ENCODE results near the gene ZSCAN10. TPM values are rescaled to one million over a fixed set of nuclear protein-coding genes. Genes with fewer than 3 reads are reported as not detected.
"Not testable (repeated sequence)": the region's sequence is repeated elsewhere in the genome, so short reads cannot be mapped to it uniquely, and the experiment has no call there.

ZSCAN10 gene
- total RNA-seq, 1 experiment from 2014 or later = not detected

DNA sequence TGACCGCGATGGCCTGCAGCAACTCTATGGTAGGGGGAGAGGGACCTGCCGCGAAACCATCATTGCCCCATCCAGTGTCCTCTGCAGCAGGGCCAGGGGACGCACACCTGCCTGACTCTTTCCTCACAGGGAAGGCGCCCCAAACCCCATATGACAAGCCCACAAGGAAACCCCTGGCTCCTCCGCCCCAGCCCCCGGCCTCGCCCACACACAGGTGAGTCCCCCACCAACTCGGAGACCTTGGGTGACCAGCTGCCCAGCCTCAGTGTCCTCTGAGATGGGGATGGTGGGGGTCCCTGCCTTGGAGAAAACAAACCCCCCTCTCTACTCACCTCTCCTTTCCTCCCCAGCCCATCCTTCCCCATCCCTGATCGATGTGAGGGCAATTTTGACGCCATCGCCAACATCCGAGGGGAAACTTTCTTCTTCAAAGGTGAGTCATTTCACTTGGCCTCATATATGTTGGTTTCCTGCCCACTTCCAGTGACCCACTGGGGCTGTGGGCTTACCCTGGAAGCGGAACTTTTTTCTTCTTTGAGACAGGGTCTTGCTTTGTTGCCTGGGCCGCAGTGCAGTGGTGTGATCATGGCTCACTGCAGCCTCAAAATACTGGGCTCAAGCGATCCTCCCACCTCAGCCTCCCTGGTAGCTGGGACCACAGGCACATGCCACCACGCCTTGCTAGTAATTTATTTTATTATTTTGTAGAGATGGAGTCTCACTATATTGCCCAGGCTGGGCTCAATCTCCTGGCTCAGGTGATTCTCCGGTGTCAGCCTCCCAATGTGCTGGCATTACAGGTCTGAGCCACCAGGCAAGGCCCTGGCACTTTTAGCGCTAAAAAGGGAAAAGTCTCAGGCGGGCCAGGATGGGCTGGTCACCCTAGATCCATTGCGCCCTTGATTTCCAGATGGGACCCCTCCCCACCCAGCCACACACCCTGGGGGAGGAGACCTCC lies 41.6 kb downstream of the ZSCAN10 start:
- Histone ChIP-seq H3K36me3 (ENCODE audit: low read depth, low read length) (no peaks in the 10 kb centered on the region), H3K27me3 (ENCODE audit: low read length) (no peaks in the 10 kb centered on the region), H3K27ac (ENCODE audit: low read length) (no peak overlapping the region), H3K9ac (ENCODE audit: low read length) (no peak overlapping the region), H3K4me2 (ENCODE audit: low read length) (peak overlapping the region; percentile 98), H3K4me1 (ENCODE audit: insufficient read depth, low read length) (no peaks in the 10 kb centered on the region), H2AFZ (ENCODE audit: low read length) (no peak overlapping the region), H3K9me3 (ENCODE audit: low read length) (no peaks in the 10 kb centered on the region), H3K4me3 (ENCODE audit: low read length) (peak overlapping the region; percentile 86), H3F3A (ENCODE audit: low read length, unreplicated experiment) (no peaks in the 10 kb centered on the region), H3K9me2 (replicated peaks; ENCODE audit: low read length) (no peaks in the 10 kb centered on the region), H4K20me1 (ENCODE audit: low read length) (no peaks in the 10 kb centered on the region), H3K79me2 (ENCODE audit: low read length) (no peaks in the 10 kb centered on the region)
- intact Hi-C loops (cut with micrococcal nuclease) = no loop called here
- POLR2A ChIA-PET (ENCODE audit: unreplicated experiment) = no interaction called here
- no peak for ATAC-seq
- CTCF ChIA-PET = no interaction called here
- no peak for TF ChIP-seq EZH2phosphoT487 (IDR thresholded peaks at IDR 0.05; ENCODE audit: borderline replicate concordance, low read length)
- no peak for TF ChIP-seq EZH2 (IDR thresholded peaks at IDR 0.05; ENCODE audit: low read length, unreplicated experiment)
- TF ChIP-seq, protein P1, sequence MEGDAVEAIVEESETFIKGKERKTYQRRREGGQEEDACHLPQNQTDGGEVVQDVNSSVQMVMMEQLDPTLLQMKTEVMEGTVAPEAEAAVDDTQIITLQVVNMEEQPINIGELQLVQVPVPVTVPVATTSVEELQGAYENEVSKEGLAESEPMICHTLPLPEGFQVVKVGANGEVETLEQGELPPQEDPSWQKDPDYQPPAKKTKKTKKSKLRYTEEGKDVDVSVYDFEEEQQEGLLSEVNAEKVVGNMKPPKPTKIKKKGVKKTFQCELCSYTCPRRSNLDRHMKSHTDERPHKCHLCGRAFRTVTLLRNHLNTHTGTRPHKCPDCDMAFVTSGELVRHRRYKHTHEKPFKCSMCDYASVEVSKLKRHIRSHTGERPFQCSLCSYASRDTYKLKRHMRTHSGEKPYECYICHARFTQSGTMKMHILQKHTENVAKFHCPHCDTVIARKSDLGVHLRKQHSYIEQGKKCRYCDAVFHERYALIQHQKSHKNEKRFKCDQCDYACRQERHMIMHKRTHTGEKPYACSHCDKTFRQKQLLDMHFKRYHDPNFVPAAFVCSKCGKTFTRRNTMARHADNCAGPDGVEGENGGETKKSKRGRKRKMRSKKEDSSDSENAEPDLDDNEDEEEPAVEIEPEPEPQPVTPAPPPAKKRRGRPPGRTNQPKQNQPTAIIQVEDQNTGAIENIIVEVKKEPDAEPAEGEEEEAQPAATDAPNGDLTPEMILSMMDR (conservative IDR thresholded peaks at IDR 0.05; ENCODE audit: low read depth, low read length) = no peak
- DNase-seq = no peak
- BruUV-seq (replicated peaks) = TSS peak; percentile 35

DNA sequence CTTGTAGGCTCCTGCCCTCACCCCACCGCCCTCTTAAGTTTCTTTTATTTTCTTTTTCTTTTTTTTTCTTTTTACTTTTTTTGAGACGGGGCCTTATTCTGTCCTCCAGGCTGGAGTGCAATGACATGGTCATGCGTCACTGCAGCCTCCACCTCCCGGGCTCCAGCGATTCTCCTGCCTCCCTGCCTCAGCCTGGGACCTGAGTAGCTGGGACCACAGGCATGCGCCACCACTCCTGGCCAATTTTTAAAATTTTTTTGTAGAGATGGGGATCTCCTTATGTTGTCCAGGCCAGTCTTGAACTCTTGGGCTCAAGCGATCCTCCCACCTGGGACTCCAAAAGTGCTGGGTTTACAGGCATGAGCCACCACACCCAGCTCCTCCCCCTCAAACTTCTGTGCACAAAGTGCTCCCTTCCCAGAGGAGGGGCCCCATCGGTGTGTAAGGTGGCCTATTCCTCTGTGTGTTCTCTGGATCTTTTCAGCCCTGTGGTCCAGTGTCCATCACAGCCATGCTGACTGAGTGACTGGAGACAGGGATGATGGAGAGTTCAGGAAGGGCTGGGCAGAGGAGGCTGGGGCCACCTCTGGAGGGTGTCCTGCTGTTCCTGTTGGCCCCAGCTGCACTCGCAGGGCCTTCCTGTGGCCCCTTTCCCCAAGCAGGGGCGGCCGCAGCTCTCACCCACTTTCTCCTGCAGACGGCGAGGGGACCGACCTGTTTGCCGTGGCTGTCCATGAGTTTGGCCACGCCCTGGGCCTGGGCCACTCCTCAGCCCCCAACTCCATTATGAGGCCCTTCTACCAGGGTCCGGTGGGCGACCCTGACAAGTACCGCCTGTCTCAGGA lies 42.5 kb downstream of the ZSCAN10 start:
- no peak overlapping the region for H3K9ac ChIP-seq (ENCODE audit: low read length)
- H2AFZ ChIP-seq (ENCODE audit: low read length) = no peak overlapping the region
- H3F3A ChIP-seq (ENCODE audit: low read length, unreplicated experiment) = no peaks in the 10 kb centered on the region
- H3K4me3 ChIP-seq (ENCODE audit: low read length) = no peak overlapping the region
- POLR2A ChIA-PET (ENCODE audit: unreplicated experiment) = no interaction called here
- no TSS peak for BruUV-seq (replicated peaks)
- CTCF ChIA-PET = no interaction called here
- H3K9me3 ChIP-seq (ENCODE audit: low read length) = no peaks in the 10 kb centered on the region
- no peaks in the 10 kb centered on the region for H3K79me2 ChIP-seq (ENCODE audit: low read length)
- no peaks in the 10 kb centered on the region for H4K20me1 ChIP-seq (ENCODE audit: low read length)
- H3K36me3 ChIP-seq (ENCODE audit: low read depth, low read length) = no peaks in the 10 kb centered on the region
- no peaks in the 10 kb centered on the region for H3K9me2 ChIP-seq (replicated peaks; ENCODE audit: low read length)
- no peaks in the 10 kb centered on the region for H3K27me3 ChIP-seq (ENCODE audit: low read length)
- H3K4me2 ChIP-seq (ENCODE audit: low read length) = no peak overlapping the region
- intact Hi-C loops (cut with micrococcal nuclease) = no loop called here
- TF ChIP-seq EZH2phosphoT487 (IDR thresholded peaks at IDR 0.05; ENCODE audit: borderline replicate concordance, low read length) = no peak
- TF ChIP-seq, protein P1 (conservative IDR thresholded peaks at IDR 0.05; ENCODE audit: low read depth, low read length) = no peak
- no peak for TF ChIP-seq EZH2 (IDR thresholded peaks at IDR 0.05; ENCODE audit: low read length, unreplicated experiment)
- no peaks in the 10 kb centered on the region for H3K4me1 ChIP-seq (ENCODE audit: insufficient read depth, low read length)
- no peak overlapping the region for H3K27ac ChIP-seq (ENCODE audit: low read length)
- no peak for ATAC-seq
- no peak for DNase-seq

DNA sequence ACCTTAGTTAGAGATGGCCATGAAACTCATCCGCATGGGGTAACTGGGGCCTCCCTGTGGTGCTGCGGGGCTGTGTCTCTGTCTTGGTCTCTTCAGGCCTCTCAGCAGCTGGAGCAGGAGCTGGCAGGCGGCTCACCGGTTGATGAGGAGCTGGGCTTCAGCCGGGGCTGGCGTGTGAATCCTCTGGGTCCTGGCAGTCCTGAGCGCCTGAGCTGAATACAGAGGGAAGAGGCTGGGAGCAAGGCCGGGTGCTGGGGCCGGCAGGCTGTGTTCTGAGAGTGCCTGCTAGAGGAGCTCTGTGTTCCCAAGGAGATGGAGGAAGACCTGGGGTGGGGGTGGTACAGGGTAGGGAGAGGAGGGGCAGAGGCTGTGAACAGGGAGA lies 43.4 kb downstream of the ZSCAN10 start:
- H2AFZ ChIP-seq (ENCODE audit: low read length); DNase-seq; H3K79me2 ChIP-seq (ENCODE audit: low read length); H4K20me1 ChIP-seq (ENCODE audit: low read length); H3F3A ChIP-seq (ENCODE audit: low read length, unreplicated experiment); H3K27ac ChIP-seq (ENCODE audit: low read length); H3K4me1 ChIP-seq (ENCODE audit: insufficient read depth, low read length); H3K9me3 ChIP-seq (ENCODE audit: low read length); CTCF ChIA-PET; ATAC-seq; POLR2A ChIA-PET (ENCODE audit: unreplicated experiment); H3K9me2 ChIP-seq (replicated peaks; ENCODE audit: low read length); intact Hi-C loops (cut with micrococcal nuclease); H3K36me3 ChIP-seq (ENCODE audit: low read depth, low read length); H3K4me2 ChIP-seq (ENCODE audit: low read length); H3K9ac ChIP-seq (ENCODE audit: low read length); BruUV-seq (replicated peaks); H3K4me3 ChIP-seq (ENCODE audit: low read length); H3K27me3 ChIP-seq (ENCODE audit: low read length): not testable (repeated sequence)

Data from PC-3 (cell line).